Heart right ventricle (tissue), 16 donors: ENCODE measurements around the gene ALDH16A1. TPM values are rescaled to one million over a fixed set of nuclear protein-coding genes. Genes with fewer than 3 reads are reported as not detected.

Source experiments
- ATAC-seq, 8 donors: fragments of 200-7000 bp; cut with Tn5 transposase; one replicate each; pipeline ENCODE4 v1.9.1; 2020; ENCODE audit warnings: mild to moderate bottlenecking in 8 of 8, moderate library complexity in 8 of 8, moderate number of reproducible peaks in 1 of 8
- DNase-seq, 2 donors: peaks; one replicate each; pipeline ENCODE4 v3.0.0-alpha.2; 2020
- H3K27ac ChIP-seq, 10 donors: fragments of 200-600 bp; sonication (generic) in 2 of 10; one replicate each; pipeline versions ENCODE4 v1.5.0 to v1.8.0; 2020 to 2022; ENCODE audit warnings: mild to moderate bottlenecking in 3 of 10
- H3K27me3 ChIP-seq, 7 donors: fragments of 200-600 bp; one replicate each; pipeline ENCODE4 v1.8.0; 2021 to 2022; ENCODE audit warnings: mild to moderate bottlenecking in 2 of 7
- H3K36me3 ChIP-seq, 9 donors: fragments of 200-600 bp; sonication (generic) in 1 of 9; one replicate each; pipeline versions ENCODE4 v1.5.0 to v1.8.0; 2020 to 2022; ENCODE audit warnings: mild to moderate bottlenecking in 2 of 9
- H3K4me1 ChIP-seq, 9 donors: fragments of 200-600 bp; sonication (generic) in 1 of 9; one replicate each; pipeline versions ENCODE4 v1.5.0 to v1.8.0; 2020 to 2022; ENCODE audit warnings: mild to moderate bottlenecking in 4 of 9
- H3K4me3 ChIP-seq, 10 donors: fragments of 200-600 bp; sonication (generic) in 2 of 10; one replicate each; pipeline versions ENCODE4 v1.5.0 to v1.8.0; 2020 to 2022; ENCODE audit warnings: mild to moderate bottlenecking in 7 of 10, moderate library complexity in 2 of 10
- H3K9me3 ChIP-seq, 11 donors: fragments of 200-600 bp in 10 of 11; sonication (generic) in 2 of 11; one replicate each; pipeline versions ENCODE4 v1.5.0 to v1.8.0; 2013 to 2022; ENCODE audit warnings: mild to moderate bottlenecking in 2 of 11, control low read depth in 1 of 11, moderate library complexity in 1 of 11
- WGBS, 2 donors: extraction: QIAGEN DNeasy Blood & Tissue Kit; methylation state at CpG; one replicate each; pipeline ENCODE4 v1.1.7; 2013; ENCODE audit warnings: inconsistent platforms in 1 of 2; 5-methylcytosine and 5-hydroxymethylcytosine counted together
- intact Hi-C, 10 donors: fragments of 100-400 bp; cut with DNase I; formaldehyde crosslinking; loops; one replicate each; pipeline versions ENCODE4 v1.11.1 to v1.14.2; 2022
- microRNA-seq, 2 donors: library from miRNA; unstranded; fragments of <30 nt; microRNA quantifications; one replicate each; pipeline ENCODE4 v1.2.0, GENCODE V29; 2021
- polyA plus RNA-seq, 2 donors: library from polyadenylated mRNA; stranded (reverse); fragments of 200-250 nt; gene quantifications; one replicate each; pipeline ENCODE4 v1.2.3, GENCODE V29; 2013
- total RNA-seq, 10 donors: library from RNA; stranded (reverse); fragmentation: NEBNext Ultra II Directional in 3 of 10; extraction: Animal tissue kit (Norgen Biotek cat#: 25700) in 3 of 10; gene quantifications; one replicate each; pipeline versions ENCODE4 v1.2.1 to v1.2.4, GENCODE V29; 2021 to 2023
- TF ChIP-seq, protein P1 (sequence below), 9 donors: fragments of 200-600 bp; sonication (generic) in 2 of 9; IDR thresholded peaks; one replicate each; pipeline versions ENCODE4 v1.5.0 to v1.8.0; 2021 to 2022; ENCODE audit warnings: antibody characterized with exemption in 9 of 9, mild to moderate bottlenecking in 5 of 9, moderate library complexity in 1 of 9
- donor health status: Arrhythmogenic right ventricular cardiomyopathy.
- donor health status: ischemic (EF 13 %, LVEDD 7.1; RV severe dilation, severe dysfunction).
- donor health status: healthy with polysubstance abuse.
- donor health status: DM: no; HTN: yes; CAD: no.
- donor health status: DM: no; HTN: no; CAD: no.
- donor health status: ischemic (EF 25% LVEDD 6.9; RV normal size, moderate dysfunction).
- donor health status: ischemic (EF 25% LVEDD 5.7; RV mildly dilated, moderate dysfunction).
- donor health status: healthy.
- donor health status: DM: yes; HTN: yes; CAD: no.
- donor health status: Ischemic cardiomyopathy.
- donor health status: ischemic (EF 35%, LVEDD 5.7; RV mildly dilated, moderate dysfunction).
- donor health status: nonischemic (EF 11% LVEDD 7.7; RV severe dilation, severe dysfunction).
- donor health status: DM: yes; HTN: yes; CAD: no.
- donor health status: PGD.
- donor health status: ischemic (EF 29% LVEDD 5.4; RV normal size, mild dysfunction).
- donor health status: nonischemic (EF 23%, LVEDD 6.1; RV moderate dilation, normal function).

Gene ALDH16A1
- total and polyA plus RNA-seq, 12 donors, result 4.4 to 19.9 (median 8.7) TPM

DNA sequence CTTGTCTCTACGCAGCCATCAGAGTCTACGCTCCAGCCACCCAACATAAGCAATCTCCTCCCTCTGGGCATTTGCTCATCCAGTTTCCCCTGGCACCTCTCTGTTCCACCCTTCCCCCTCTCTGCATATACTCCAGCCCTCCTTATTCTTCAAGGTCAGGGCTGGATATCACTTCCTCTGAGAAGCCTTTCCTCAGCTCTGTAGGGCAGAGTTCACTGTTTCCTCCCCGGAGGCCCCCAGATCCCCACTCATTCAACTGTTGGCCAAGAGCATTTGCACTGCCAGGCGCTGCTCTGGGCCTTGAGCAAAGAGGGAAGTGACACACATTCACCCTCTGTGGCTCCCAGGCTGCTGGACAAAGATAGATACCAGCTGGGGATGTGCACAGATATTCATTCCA lies 62.7 kb downstream of the ALDH16A1 start:
- Histone ChIP-seq H3K9me3 (no peaks in the 10 kb centered on the region), H3K36me3 (peaks cover 0 to 43% (median 0%) of the 10 kb centered on the region in 9 donors), H3K4me3 (peak overlapping the region in 1 of 10 donors; percentile 87), H3K27me3 (no peaks in the 10 kb centered on the region), H3K4me1 (peaks cover 5 to 54% (median 35%) of the 10 kb centered on the region in 9 donors), H3K27ac (peak overlapping the region in 5 of 10 donors; percentile 10 to 76 (median 21))
- WGBS, 2 donors, result 57 to 59% methylated on average over 4 of the region's 4 CpGs
- intact Hi-C loops, result loop anchor here in 1 of 10 donors (10.0 kb wide), 1 partner anchor 349 kb away; the partner anchor contains the start of gene PNKP
- peak in 6 of 8 donors; percentile 11 to 61 (median 24) for ATAC-seq
- TF ChIP-seq, protein P1, sequence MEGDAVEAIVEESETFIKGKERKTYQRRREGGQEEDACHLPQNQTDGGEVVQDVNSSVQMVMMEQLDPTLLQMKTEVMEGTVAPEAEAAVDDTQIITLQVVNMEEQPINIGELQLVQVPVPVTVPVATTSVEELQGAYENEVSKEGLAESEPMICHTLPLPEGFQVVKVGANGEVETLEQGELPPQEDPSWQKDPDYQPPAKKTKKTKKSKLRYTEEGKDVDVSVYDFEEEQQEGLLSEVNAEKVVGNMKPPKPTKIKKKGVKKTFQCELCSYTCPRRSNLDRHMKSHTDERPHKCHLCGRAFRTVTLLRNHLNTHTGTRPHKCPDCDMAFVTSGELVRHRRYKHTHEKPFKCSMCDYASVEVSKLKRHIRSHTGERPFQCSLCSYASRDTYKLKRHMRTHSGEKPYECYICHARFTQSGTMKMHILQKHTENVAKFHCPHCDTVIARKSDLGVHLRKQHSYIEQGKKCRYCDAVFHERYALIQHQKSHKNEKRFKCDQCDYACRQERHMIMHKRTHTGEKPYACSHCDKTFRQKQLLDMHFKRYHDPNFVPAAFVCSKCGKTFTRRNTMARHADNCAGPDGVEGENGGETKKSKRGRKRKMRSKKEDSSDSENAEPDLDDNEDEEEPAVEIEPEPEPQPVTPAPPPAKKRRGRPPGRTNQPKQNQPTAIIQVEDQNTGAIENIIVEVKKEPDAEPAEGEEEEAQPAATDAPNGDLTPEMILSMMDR (IDR thresholded peaks at IDR 0.05), result no peak
- peak in 1 of 2 donors; percentile 40 for DNase-seq

DNA sequence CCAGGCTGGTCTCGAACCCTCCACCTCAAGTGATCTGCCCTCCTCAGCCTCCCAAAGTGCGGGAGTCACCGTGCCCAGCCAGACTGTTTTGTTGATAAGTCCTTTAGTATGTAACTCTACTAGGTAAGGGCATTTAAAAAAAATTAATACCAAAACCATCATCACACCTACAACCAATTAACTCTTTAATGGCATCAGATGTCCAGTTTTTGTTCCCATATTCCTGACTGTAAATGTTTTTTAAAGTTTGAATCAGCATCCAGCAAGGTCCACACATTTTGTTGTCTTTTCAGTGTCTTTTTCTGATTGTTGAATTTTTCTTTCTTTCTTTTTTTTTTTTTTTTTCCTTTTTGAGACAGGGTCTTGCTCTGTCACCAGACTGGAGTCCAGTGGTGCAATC lies 65.0 kb downstream of the ALDH16A1 start:
- 96 to 98% methylated on average over 3 of the region's 3 CpGs for WGBS, 2 donors

More for the DNA sequence above, 65.0 kb downstream of the ALDH16A1 start:
- H3K27ac ChIP-seq, result peak overlapping the region in 1 of 10 donors; percentile 14
- H3K36me3 ChIP-seq, result peaks cover 0 to 58% (median 0%) of the 10 kb centered on the region in 9 donors
- intact Hi-C loops, result loop anchor here in 1 of 10 donors (10.0 kb wide), 1 partner anchor 347 kb away; the partner anchor contains the start of gene PNKP
- DNase-seq (no peak), ATAC-seq (no peak)
- H3K9me3 ChIP-seq, result no peaks in the 10 kb centered on the region
- H3K4me1 ChIP-seq, result peaks cover 0 to 48% (median 22%) of the 10 kb centered on the region in 9 donors
- H3K27me3 ChIP-seq, result no peaks in the 10 kb centered on the region
- H3K4me3 ChIP-seq, result no peak overlapping the region
- TF ChIP-seq, protein P1 (IDR thresholded peaks at IDR 0.05), result no peak

Small RNA genes within 50 kb of the gene (microRNA-seq; reads per million reads assigned to microRNA genes)
- gene MIR150, result 622 to 886 reads per million in 2 donors

Other genes with a start within 250 kb of the ALDH16A1 start
- gene SLC6A16, start 128.0 kb upstream of the ALDH16A1 start, total RNA-seq, result 1 to 10 TPM in 2 of 10 donors, under 1 TPM in 8; 0.25 to 1.0 (median 0.77) TPM
- 1 to 10 TPM in 1 of 2 donors, under 1 TPM in 1; 0.13 to 3.1 TPM for gene SLC6A16, start 128.0 kb upstream of the ALDH16A1 start, polyA plus RNA-seq
- 10 to 100 TPM in 2 of 10 donors, 1 to 10 TPM in 8; 2.0 to 34.2 (median 3.9) TPM for gene CD37, start 117.8 kb upstream of the ALDH16A1 start, total RNA-seq
- gene CD37, start 117.8 kb upstream of the ALDH16A1 start, polyA plus RNA-seq, result 1 to 10 TPM; 2.3 to 3.5 TPM
- gene TEAD2, start 90.8 kb upstream of the ALDH16A1 start, total RNA-seq, result 10 to 100 TPM; 34.1 to 67.8 (median 45.1) TPM
- gene TEAD2, start 90.8 kb upstream of the ALDH16A1 start, polyA plus RNA-seq, result 10 to 100 TPM; 43.5 to 50.5 TPM
- gene DKKL1, start 89.3 kb upstream of the ALDH16A1 start, total RNA-seq, result under 1 TPM in 3 of 10 donors, not detected in 7; 0.22 to 0.54 (median 0.26) TPM
- under 1 TPM in 1 of 2 donors, not detected in 1; 0.20 TPM for gene DKKL1, start 89.3 kb upstream of the ALDH16A1 start, polyA plus RNA-seq
- not detected for gene KASH5, start 65.0 kb upstream of the ALDH16A1 start, total RNA-seq
- not detected for gene KASH5, start 65.0 kb upstream of the ALDH16A1 start, polyA plus RNA-seq
- gene PTH2, start 29.8 kb upstream of the ALDH16A1 start, total RNA-seq, result not detected
- not detected for gene PTH2, start 29.8 kb upstream of the ALDH16A1 start, polyA plus RNA-seq
- not detected for gene GFY, start 27.8 kb upstream of the ALDH16A1 start, total RNA-seq
- under 1 TPM in 1 of 2 donors, not detected in 1; 0.13 TPM for gene GFY, start 27.8 kb upstream of the ALDH16A1 start, polyA plus RNA-seq
- 1 to 10 TPM in 4 of 10 donors, under 1 TPM in 6; 0.17 to 2.3 (median 0.86) TPM for gene SLC17A7, start 11.7 kb upstream of the ALDH16A1 start, total RNA-seq
- gene SLC17A7, start 11.7 kb upstream of the ALDH16A1 start, polyA plus RNA-seq, result 1 to 10 TPM in 1 of 2 donors, under 1 TPM in 1; 0.88 to 2.0 TPM
- gene PIH1D1, start 1.4 kb upstream of the ALDH16A1 start, total RNA-seq, result 10 to 100 TPM; 15.7 to 42.1 (median 25.7) TPM
- 10 to 100 TPM; 32.5 to 60.0 TPM for gene PIH1D1, start 1.4 kb upstream of the ALDH16A1 start, polyA plus RNA-seq
- 10 to 100 TPM in 1 of 10 donors, 1 to 10 TPM in 9; 1.6 to 14.8 (median 3.1) TPM for gene FLT3LG, start 21.0 kb downstream of the ALDH16A1 start, total RNA-seq
- gene FLT3LG, start 21.0 kb downstream of the ALDH16A1 start, polyA plus RNA-seq, result 10 to 100 TPM in 1 of 2 donors, 1 to 10 TPM in 1; 4.2 to 14.0 TPM
- 1,000 to 10,000 TPM; 1,171 to 1,844 (median 1,328) TPM for gene RPL13A, start 34.4 kb downstream of the ALDH16A1 start, total RNA-seq
- 1,000 to 10,000 TPM; 1,376 to 2,740 TPM for gene RPL13A, start 34.4 kb downstream of the ALDH16A1 start, polyA plus RNA-seq
- gene RPS11, start 43.2 kb downstream of the ALDH16A1 start, total RNA-seq, result 1,000 to 10,000 TPM in 4 of 10 donors, 100 to 1,000 TPM in 6; 739 to 1,152 (median 854) TPM
- 1,000 to 10,000 TPM; 2,102 to 3,642 TPM for gene RPS11, start 43.2 kb downstream of the ALDH16A1 start, polyA plus RNA-seq
- 100 to 1,000 TPM in 2 of 10 donors, 10 to 100 TPM in 8; 49.0 to 175 (median 71.4) TPM for gene FCGRT, start 59.4 kb downstream of the ALDH16A1 start, total RNA-seq
- gene FCGRT, start 59.4 kb downstream of the ALDH16A1 start, polyA plus RNA-seq, result 10 to 100 TPM; 63.2 to 83.6 TPM
- gene RCN3, start 74.8 kb downstream of the ALDH16A1 start, total RNA-seq, result 10 to 100 TPM in 2 of 10 donors, 1 to 10 TPM in 8; 4.7 to 23.4 (median 6.1) TPM
- 10 to 100 TPM; 23.6 to 38.3 TPM for gene RCN3, start 74.8 kb downstream of the ALDH16A1 start, polyA plus RNA-seq
- 10 to 100 TPM; 38.0 to 53.9 (median 45.1) TPM for gene NOSIP, start 127.3 kb downstream of the ALDH16A1 start, total RNA-seq
- 100 to 1,000 TPM in 1 of 2 donors, 10 to 100 TPM in 1; 82.6 to 120 TPM for gene NOSIP, start 127.3 kb downstream of the ALDH16A1 start, polyA plus RNA-seq
- gene PRRG2, start 128.1 kb downstream of the ALDH16A1 start, total RNA-seq, result 1 to 10 TPM in 1 of 10 donors, under 1 TPM in 9; 0.34 to 1.0 (median 0.57) TPM
- 1 to 10 TPM; 1.1 to 2.4 TPM for gene PRRG2, start 128.1 kb downstream of the ALDH16A1 start, polyA plus RNA-seq
- 10 to 100 TPM; 11.2 to 19.2 (median 16.7) TPM for gene PRR12, start 138.0 kb downstream of the ALDH16A1 start, total RNA-seq
- 10 to 100 TPM in 1 of 2 donors, 1 to 10 TPM in 1; 5.2 to 11.1 TPM for gene PRR12, start 138.0 kb downstream of the ALDH16A1 start, polyA plus RNA-seq
- gene RRAS, start 186.9 kb downstream of the ALDH16A1 start, total RNA-seq, result 100 to 1,000 TPM in 7 of 10 donors, 10 to 100 TPM in 3; 90.4 to 141 (median 113) TPM
- gene RRAS, start 186.9 kb downstream of the ALDH16A1 start, polyA plus RNA-seq, result 100 to 1,000 TPM; 208 to 215 TPM
- 10 to 100 TPM; 41.6 to 60.5 (median 45.2) TPM for gene SCAF1, start 189.0 kb downstream of the ALDH16A1 start, total RNA-seq
- gene SCAF1, start 189.0 kb downstream of the ALDH16A1 start, polyA plus RNA-seq, result 10 to 100 TPM; 20.2 to 25.8 TPM
- 10 to 100 TPM; 22.3 to 39.4 (median 24.7) TPM for gene IRF3, start 212.6 kb downstream of the ALDH16A1 start, total RNA-seq
- 10 to 100 TPM; 67.8 to 84.2 TPM for gene IRF3, start 212.6 kb downstream of the ALDH16A1 start, polyA plus RNA-seq
- 10 to 100 TPM in 5 of 10 donors, 1 to 10 TPM in 5; 7.8 to 14.6 (median 9.8) TPM for gene BCL2L12, start 212.7 kb downstream of the ALDH16A1 start, total RNA-seq
- 10 to 100 TPM in 1 of 2 donors, 1 to 10 TPM in 1; 8.6 to 19.6 TPM for gene BCL2L12, start 212.7 kb downstream of the ALDH16A1 start, polyA plus RNA-seq
- gene PRMT1, start 224.0 kb downstream of the ALDH16A1 start, total RNA-seq, result 100 to 1,000 TPM; 112 to 146 (median 127) TPM
- gene PRMT1, start 224.0 kb downstream of the ALDH16A1 start, polyA plus RNA-seq, result 100 to 1,000 TPM in 1 of 2 donors, 10 to 100 TPM in 1; 80.0 to 270 TPM
- under 1 TPM; 0.16 to 0.74 (median 0.47) TPM for gene ADM5, start 236.4 kb downstream of the ALDH16A1 start, total RNA-seq
- 1 to 10 TPM; 1.1 to 1.6 TPM for gene ADM5, start 236.4 kb downstream of the ALDH16A1 start, polyA plus RNA-seq
- gene CPT1C, start 237.9 kb downstream of the ALDH16A1 start, total RNA-seq, result 1 to 10 TPM; 1.4 to 3.6 (median 1.9) TPM
- 10 to 100 TPM in 1 of 2 donors, 1 to 10 TPM in 1; 4.8 to 10.7 TPM for gene CPT1C, start 237.9 kb downstream of the ALDH16A1 start, polyA plus RNA-seq